K562 (cell line): Measurements from ENCODE around the gene SIM1. TPM values are rescaled to one million over a fixed set of nuclear protein-coding genes. Genes with fewer than 3 reads are reported as not detected.

Source experiments
- ATAC-seq: fragments of 200-7000 bp; cut with Tn5 transposase; 3 replicates; pipeline ENCODE4 v1.9.1; 2020; ENCODE audit warnings: moderate library complexity
- BruUV-seq: library from RNA; stranded (reverse); fragments of 400-500 nt; replicated peaks from 2 replicates; lab custom pipeline; 2021; lab: Mats Ljungman, UMichigan
- CTCF ChIA-PET: fragments of 300-600 bp; formaldehyde crosslinking; extraction: SDS; loops from one replicate; lab custom pipeline; 2021; ENCODE audit warnings: low intra/inter-chr PET ratio; lab: Yijun Ruan, JAX
- POLR2A ChIA-PET: fragments of 300-600, 350-650 bp; sonication (Branson Sonifier 250); formaldehyde crosslinking; extraction: SDS; loops from one replicate; lab custom pipeline; 2021; ENCODE audit warnings: antibody characterized with exemption, inconsistent platforms; lab: Yijun Ruan, JAX
- DNase-seq, 4 experiments: peaks; one replicate each; pipeline versions ENCODE4 v3.0.0 to v3.0.0-alpha.2; 2011 to 2018; ENCODE audit warnings: low spot score in 3 of 4, mixed read lengths in 3 of 4; ENCODE audit errors: extremely low read depth in 1 of 4
- FAIRE-seq: peaks from 2 replicates; lab custom pipeline; 2011; peaks lifted over from hg19 to GRCh38; lab: Jason Lieb, UNC
- H2AFZ ChIP-seq: 2 replicates; pipeline ENCODE4 v1.6.0; 2011; ENCODE audit warnings: low read depth, low read length, control low read depth, inconsistent platforms
- H3K27ac ChIP-seq: fragments of 200-600 bp; 3 replicates; pipeline ENCODE4 v1.8.0; 2011; ENCODE audit warnings: low read depth, mild to moderate bottlenecking, control low read depth, inconsistent platforms, low read length, moderate library complexity, mixed read lengths; ENCODE audit errors: extremely low read depth
- H3K27me3 ChIP-seq, 2 experiments: fragments of 300-600 bp in 1 of 2; 2 replicates in 1 of 2; 3 replicates in 1 of 2; pipeline versions ENCODE4 v1.6.0 to v1.8.0; 2011; ENCODE audit warnings: inconsistent platforms in 2 of 2, low read length in 2 of 2, mild to moderate bottlenecking in 1 of 2, mixed read lengths in 1 of 2, moderate library complexity in 1 of 2; ENCODE audit not compliant: control insufficient read depth in 2 of 2, insufficient read depth in 2 of 2
- H3K36me3 ChIP-seq: fragments of 300-600 bp; 3 replicates; pipeline ENCODE4 v1.8.0; 2011; ENCODE audit warnings: mild to moderate bottlenecking, low read length, inconsistent platforms; ENCODE audit not compliant: control insufficient read depth, insufficient read depth
- H3K4me1 ChIP-seq, 2 experiments: fragments of 200-600 bp in 1 of 2; replicated peaks in 1 of 2; 2 replicates in 1 of 2; 3 replicates in 1 of 2; pipeline versions ENCODE4 v1.5.1 to v1.8.0; 2011; ENCODE audit warnings: inconsistent platforms in 2 of 2, low read length in 2 of 2, mild to moderate bottlenecking in 1 of 2, mixed read lengths in 1 of 2, moderate library complexity in 1 of 2; ENCODE audit not compliant: control insufficient read depth in 2 of 2, insufficient read depth in 2 of 2
- H3K4me2 ChIP-seq: 2 replicates; pipeline ENCODE4 v1.6.1; 2011; ENCODE audit warnings: low read length, control low read depth, inconsistent platforms, mixed read lengths; ENCODE audit not compliant: insufficient read depth
- H3K4me3 ChIP-seq: fragments of 200-600 bp; sonication (generic), shearing (Covaris generic); 2 replicates; pipeline ENCODE4 v1.5.1; 2016; ENCODE audit warnings: control low read depth, inconsistent platforms
- H3K79me2 ChIP-seq: fragments of 200-600 bp; 3 replicates; pipeline ENCODE4 v1.8.0; 2011; ENCODE audit warnings: low read length, inconsistent platforms; ENCODE audit not compliant: control insufficient read depth, insufficient read depth
- H3K9ac ChIP-seq, 2 experiments: 2 replicates each; pipeline versions ENCODE4 v1.6.0 to v1.6.1; 2011; ENCODE audit warnings: low read depth in 2 of 2, low read length in 2 of 2, control low read depth in 1 of 2, inconsistent platforms in 1 of 2, mild to moderate bottlenecking in 1 of 2, mixed read lengths in 1 of 2; ENCODE audit not compliant: insufficient read depth in 1 of 2
- H3K9me1 ChIP-seq: one replicate; pipeline ENCODE4 v1.6.0; 2011; ENCODE audit warnings: inconsistent platforms, mild to moderate bottlenecking, low read length, moderate library complexity; ENCODE audit not compliant: control insufficient read depth, insufficient read depth
- H3K9me3 ChIP-seq: replicated peaks from 2 replicates; pipeline ENCODE4 v1.5.1; 2011; ENCODE audit warnings: low read depth, low read length, inconsistent platforms; ENCODE audit not compliant: control insufficient read depth, insufficient read depth
- H4K20me1 ChIP-seq: replicated peaks from 2 replicates; pipeline ENCODE4 v1.6.1; 2011; ENCODE audit warnings: low read length, inconsistent platforms, mixed read lengths; ENCODE audit not compliant: control insufficient read depth, insufficient read depth
- CBFA2T3 ChIP-seq: fragments of 450-650 bp; IDR thresholded peaks from 2 replicates; pipeline ENCODE4 v1.6.1; 2017
- NEUROD1 ChIP-seq: fragments of 150-350 bp; IDR thresholded peaks from 2 replicates; pipeline ENCODE4 v1.6.1; 2014; ENCODE audit warnings: borderline replicate concordance, low read length, low read depth; ENCODE audit not compliant: partially characterized antibody
- NFXL1 ChIP-seq: fragments of 450-650 bp; formaldehyde crosslinking; IDR thresholded peaks from 2 replicates; pipeline ENCODE4 v1.4.0; 2021; ENCODE audit warnings: mild to moderate bottlenecking
- TARDBP ChIP-seq: fragments of 450-650 bp; IDR thresholded peaks from 2 replicates; pipeline ENCODE4 v1.6.1; 2016
- TRIM28 ChIP-seq: fragments of 450-650 bp; IDR thresholded peaks from 2 replicates; pipeline ENCODE4 v1.6.1; 2017
- ZNF197 ChIP-seq: fragments of 200-800 bp; sonication (Bioruptor generic); IDR thresholded peaks from 2 replicates; pipeline ENCODE4 v1.6.1; 2016; ENCODE audit warnings: low read depth, missing genetic modification characterization, missing compliant biosample characterization
- WGBS: fragments of 100-300 bp; shearing (Covaris generic); methylation state at CpG from one replicate; pipeline ENCODE4 v1.1.6; 2016; ENCODE audit warnings: low coverage, mixed read lengths; ENCODE audit not compliant: insufficient coverage; ENCODE audit errors: missing lambda C conversion rate; 5-methylcytosine and 5-hydroxymethylcytosine counted together
- in situ Hi-C: fragments of 300-500 bp; cut with MboI; formaldehyde crosslinking; loops from 4 replicates; pipeline ENCODE4 v1.15.0; 2018; ENCODE audit warnings: inconsistent platforms, mixed read lengths
- intact Hi-C: fragments of 100-400 bp; cut with micrococcal nuclease; formaldehyde crosslinking; loops from 2 replicates; pipeline ENCODE4 v1.14.2; 2022
- polyA plus RNA-seq, 8 experiments: library from polyadenylated mRNA; depleted of rRNA in 4 of 8; stranded (reverse) in 5 of 8; unstranded in 3 of 8; fragments of >200 nt; fragmentation: Nextera tagmentation in 2 of 8; fragmentation: Illumina TruSeq in 1 of 8; extraction: Ambion mirVana in 2 of 8; extraction: Trizol in 1 of 8; gene quantifications; 2 replicates each; pipeline versions ENCODE4 v1.2.1 to v1.2.3, GENCODE V29; 2011 to 2014; ENCODE audit warnings: inconsistent platforms in 1 of 8, missing spikeins in 1 of 8
- total RNA-seq, 7 experiments: library from RNA; depleted of rRNA in 6 of 7; stranded (reverse); fragments of >200 nt in 6 of 7; fragmentation: Illumina TruSeq in 2 of 7; extraction: Trizol in 2 of 7; gene quantifications; 2 replicates each; pipeline versions ENCODE4 v1.2.1 to v1.2.3, GENCODE V29; 2011 to 2021; ENCODE audit warnings: low replicate concordance in 1 of 7
- TF ChIP-seq, protein P1 (sequence below): fragments of 450-650 bp; IDR thresholded peaks from 2 replicates; pipeline ENCODE4 v1.6.1; 2016; ENCODE audit warnings: missing biosample characterization, missing genetic modification characterization
- TF ChIP-seq, protein P2 (sequence below): fragments of 250-450 bp; sonication (Bioruptor Pico); IDR thresholded peaks from 2 replicates; pipeline ENCODE4 v1.8.0; 2022; ENCODE audit warnings: inconsistent platforms

The SIM1 gene
- total and polyA plus RNA-seq, 9 of the 15 experiments (the other 6 are each of a cell fraction or from before 2014, with no cell fraction given): not detected

DNA sequence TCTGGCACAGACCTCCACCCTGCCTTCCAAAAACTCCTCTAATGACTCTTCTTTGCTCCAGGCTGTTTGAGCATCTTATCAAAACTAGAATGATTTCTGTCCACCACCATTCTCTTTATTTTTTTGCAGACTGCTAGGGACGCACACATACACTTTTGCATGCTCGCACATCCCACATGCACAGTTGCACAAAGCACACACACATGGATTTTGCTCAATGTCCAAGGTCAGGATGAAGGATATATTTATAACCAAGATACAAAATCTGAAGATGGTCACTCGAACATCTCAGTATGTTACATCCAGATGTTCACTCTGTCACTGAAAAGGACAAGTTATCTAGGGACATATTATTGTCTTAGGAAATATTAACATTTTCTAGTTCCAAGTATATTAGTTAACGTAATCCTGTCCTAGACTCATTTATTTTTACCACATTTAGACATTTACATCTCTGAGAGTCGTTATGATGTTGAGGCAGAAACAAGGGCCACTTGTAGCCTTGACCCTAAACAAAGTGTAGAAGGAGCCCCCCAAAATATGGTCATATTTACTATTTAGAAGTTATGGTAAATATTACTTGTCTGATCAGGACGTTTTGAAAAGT, 3.4 kb upstream of the SIM1 start:
- FAIRE-seq: no peak
- peaks cover 40 to 65% of the 10 kb centered on the region in 2 experiments for H3K27me3 ChIP-seq
- BruUV-seq: no TSS peak

More for the DNA sequence above, 3.4 kb upstream of the SIM1 start:
- Histone ChIP-seq H3K79me2 (no peaks in the 10 kb centered on the region), H3K4me3 (no peak overlapping the region), H3K9ac (no peak overlapping the region), H2AFZ (no peak overlapping the region), H3K36me3 (no peaks in the 10 kb centered on the region), H4K20me1 (no peaks in the 10 kb centered on the region), H3K4me1 (peaks cover 0 to 11% of the 10 kb centered on the region in 2 experiments; a peak in 1 of 5 replicates), H3K27ac (no peak overlapping the region), H3K9me1 (no peaks in the 10 kb centered on the region), H3K9me3 (no peaks in the 10 kb centered on the region), H3K4me2 (no peak overlapping the region)
- 7% methylated on average over 6 of the region's 6 CpGs for WGBS
- intact Hi-C loops (no loop called here), in situ Hi-C loops (no loop called here)
- POLR2A ChIA-PET: no interaction called here
- no peak for ATAC-seq
- CTCF ChIA-PET: no interaction called here
- no peak for DNase-seq
- TF ChIP-seq, protein P1, sequence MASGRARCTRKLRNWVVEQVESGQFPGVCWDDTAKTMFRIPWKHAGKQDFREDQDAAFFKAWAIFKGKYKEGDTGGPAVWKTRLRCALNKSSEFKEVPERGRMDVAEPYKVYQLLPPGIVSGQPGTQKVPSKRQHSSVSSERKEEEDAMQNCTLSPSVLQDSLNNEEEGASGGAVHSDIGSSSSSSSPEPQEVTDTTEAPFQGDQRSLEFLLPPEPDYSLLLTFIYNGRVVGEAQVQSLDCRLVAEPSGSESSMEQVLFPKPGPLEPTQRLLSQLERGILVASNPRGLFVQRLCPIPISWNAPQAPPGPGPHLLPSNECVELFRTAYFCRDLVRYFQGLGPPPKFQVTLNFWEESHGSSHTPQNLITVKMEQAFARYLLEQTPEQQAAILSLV: no peak
- no peak for TF ChIP-seq TRIM28
- TF ChIP-seq NEUROD1: no peak
- TF ChIP-seq, protein P2, sequence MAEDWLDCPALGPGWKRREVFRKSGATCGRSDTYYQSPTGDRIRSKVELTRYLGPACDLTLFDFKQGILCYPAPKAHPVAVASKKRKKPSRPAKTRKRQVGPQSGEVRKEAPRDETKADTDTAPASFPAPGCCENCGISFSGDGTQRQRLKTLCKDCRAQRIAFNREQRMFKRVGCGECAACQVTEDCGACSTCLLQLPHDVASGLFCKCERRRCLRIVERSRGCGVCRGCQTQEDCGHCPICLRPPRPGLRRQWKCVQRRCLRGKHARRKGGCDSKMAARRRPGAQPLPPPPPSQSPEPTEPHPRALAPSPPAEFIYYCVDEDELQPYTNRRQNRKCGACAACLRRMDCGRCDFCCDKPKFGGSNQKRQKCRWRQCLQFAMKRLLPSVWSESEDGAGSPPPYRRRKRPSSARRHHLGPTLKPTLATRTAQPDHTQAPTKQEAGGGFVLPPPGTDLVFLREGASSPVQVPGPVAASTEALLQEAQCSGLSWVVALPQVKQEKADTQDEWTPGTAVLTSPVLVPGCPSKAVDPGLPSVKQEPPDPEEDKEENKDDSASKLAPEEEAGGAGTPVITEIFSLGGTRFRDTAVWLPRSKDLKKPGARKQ: no peak
- TF ChIP-seq ZNF197 (CRISPR knock-in tag): no peak
- no peak for TF ChIP-seq TARDBP
- no peak for TF ChIP-seq NFXL1 (CRISPR knock-in tag)
- no peak for TF ChIP-seq CBFA2T3
